Measurements from ENCODE around the gene ANGPTL2. TPM values are rescaled to one million over a fixed set of nuclear protein-coding genes. Genes with fewer than 3 reads are reported as not detected.

ANGPTL2 gene
- 21.2 and 71.6 TPM in 2 replicates for total RNA-seq

GRCh38 chr9:127122176-127123063 is at the start of gene ANGPTL2:
Gene ANGPTL2, minus strand, starts transcription at chr9:127122635. Its CDS starts 13,904 bp downstream, at chr9:127108731.

Other genes starting within 250 kb of the ANGPTL2 start
- gene RALGPS1, start 207.9 kb downstream of the ANGPTL2 start, total RNA-seq = 0.88 and 1.0 TPM in 2 replicates
- 0.14 and 1.3 TPM in 2 replicates for gene GARNL3, start 142.1 kb upstream of the ANGPTL2 start, total RNA-seq

Data from placental pericyte (primary cell).